NCI-H2196 treated with DMSO at 0.1 percent for 48 hours (cell line): ENCODE data around the gene SERPINB1.
"Not testable (repeated sequence)": the region's sequence is repeated elsewhere in the genome, so short reads cannot be mapped to it uniquely, and the experiment has no call there.

Experiments
- DNase-seq: peaks from one replicate; lab custom pipeline; 2025; ENCODE audit not compliant: unreplicated experiment; lab: John Stamatoyannopoulos, UW

The SERPINB1 gene

GRCh38 chr6:2818593-2818992, 23.1 kb downstream of the SERPINB1 start:
- DNase-seq, result no peak

DNA sequence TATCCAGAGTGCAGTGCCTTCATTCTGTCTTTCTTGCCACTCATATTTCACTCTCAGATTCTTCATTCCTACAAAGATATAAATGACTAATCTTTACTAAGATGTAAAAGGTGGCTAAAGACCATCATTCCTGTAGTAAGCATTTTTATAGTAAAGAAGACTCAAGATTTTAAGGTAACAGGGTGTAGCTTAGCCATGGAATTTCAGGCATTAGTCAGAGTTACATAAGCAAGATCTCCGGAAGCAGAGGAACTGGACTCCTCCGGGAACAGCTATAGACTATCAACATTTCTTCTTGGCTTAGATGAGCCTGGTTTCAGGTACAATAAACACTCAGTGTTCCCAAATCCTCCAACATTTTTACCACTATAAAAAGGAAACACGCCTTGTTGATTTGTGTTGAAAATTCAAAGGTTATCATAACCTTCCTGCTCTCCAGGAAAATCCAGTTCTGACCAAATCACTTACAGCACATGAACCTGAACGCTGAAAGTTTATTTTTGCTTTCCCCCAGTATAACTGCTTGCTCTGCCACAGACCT, 23.7 kb downstream of the SERPINB1 start:
- no peak for DNase-seq

GRCh38 chr6:2816158-2816557, 25.5 kb downstream of the SERPINB1 start:
- no peak for DNase-seq

DNA sequence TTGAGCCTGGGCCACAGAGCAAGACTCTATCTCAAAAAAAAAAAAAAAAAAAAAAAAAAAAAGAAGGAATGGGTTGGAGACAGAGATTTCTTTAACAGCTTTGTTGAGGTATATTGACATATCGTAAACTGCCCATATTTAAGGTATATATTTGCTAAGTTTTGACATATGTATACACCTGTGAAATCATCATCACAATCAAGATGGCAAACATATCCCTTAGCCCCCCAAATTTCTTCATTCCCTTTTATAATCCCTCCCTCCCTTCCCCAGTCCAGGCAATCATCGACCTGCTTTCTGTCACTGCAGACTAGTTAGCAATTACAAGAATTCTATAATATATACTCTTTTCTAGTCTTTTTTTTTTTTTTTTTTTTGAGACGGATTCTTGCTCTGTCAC, 29.0 kb downstream of the SERPINB1 start:
- no peak for DNase-seq

GRCh38 chr6:2810092-2810671, 31.5 kb downstream of the SERPINB1 start:
- DNase-seq, result no peak

GRCh38 chr6:2809015-2809414, 32.6 kb downstream of the SERPINB1 start:
- no peak for DNase-seq

GRCh38 chr6:2807342-2808090, 34.1 kb downstream of the SERPINB1 start:
- DNase-seq, result no peak

- DNase-seq, result no peak
Measured at GRCh38 chr6:2806644-2807043, 35.0 kb downstream of the SERPINB1 start.

GRCh38 chr6:2805031-2805430, 36.6 kb downstream of the SERPINB1 start:
- DNase-seq, result no peak

DNA sequence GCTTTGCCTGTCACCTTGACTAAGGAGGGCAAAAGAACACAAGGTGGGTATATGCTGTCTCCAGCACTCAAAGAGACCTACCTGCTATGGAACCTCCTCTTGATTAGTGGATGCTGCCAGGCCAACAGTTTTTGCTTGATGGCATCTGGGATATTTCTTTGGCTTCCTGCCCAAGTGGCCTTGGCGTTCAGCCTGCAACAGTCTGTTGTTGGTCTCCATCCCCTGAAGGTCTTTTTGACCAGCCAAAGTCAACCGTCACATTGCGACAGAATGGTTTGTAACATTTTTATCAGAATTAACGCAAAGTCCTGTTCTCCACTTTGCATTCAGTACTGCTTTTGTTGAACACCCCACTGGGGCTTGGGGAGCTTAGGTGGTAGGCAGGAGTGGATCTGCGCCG, 37.1 kb downstream of the SERPINB1 start:
- no peak for DNase-seq

DNA sequence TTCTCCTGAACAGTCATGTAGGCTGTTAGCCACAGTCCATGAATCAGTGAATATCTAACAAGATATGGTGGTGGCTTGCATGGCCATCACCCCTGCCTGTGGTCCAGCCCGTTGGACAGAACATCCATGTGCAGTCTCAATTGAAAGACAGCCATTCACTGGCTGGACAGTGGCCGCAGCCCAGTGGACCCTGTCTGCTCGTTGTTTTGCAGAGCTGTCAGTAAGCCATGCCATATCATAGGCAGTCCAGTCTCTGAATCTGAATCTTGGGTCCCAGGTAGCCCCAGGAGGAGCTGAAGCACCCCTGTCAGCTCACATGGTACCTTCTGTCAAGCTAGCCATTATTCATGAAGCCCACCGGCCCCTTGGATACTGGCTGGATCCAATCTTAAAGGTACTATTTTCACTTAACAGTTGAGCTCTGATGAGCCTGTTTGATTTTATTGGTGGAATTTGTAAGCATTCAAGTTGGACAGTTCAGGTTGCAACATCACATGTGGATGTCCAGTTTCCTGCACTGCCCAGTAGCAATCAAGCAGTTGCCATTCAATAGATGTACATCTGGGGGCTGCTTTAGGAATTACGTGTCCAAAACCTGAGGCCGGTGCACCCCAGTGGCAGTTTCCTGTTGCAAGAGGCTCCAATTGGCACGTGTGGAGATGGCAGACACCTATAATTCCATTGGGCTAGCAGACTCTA, 37.8 kb downstream of the SERPINB1 start:
- no peak for DNase-seq

GRCh38 chr6:2802521-2803060, 39.1 kb downstream of the SERPINB1 start:
- DNase-seq, result no peak

DNA sequence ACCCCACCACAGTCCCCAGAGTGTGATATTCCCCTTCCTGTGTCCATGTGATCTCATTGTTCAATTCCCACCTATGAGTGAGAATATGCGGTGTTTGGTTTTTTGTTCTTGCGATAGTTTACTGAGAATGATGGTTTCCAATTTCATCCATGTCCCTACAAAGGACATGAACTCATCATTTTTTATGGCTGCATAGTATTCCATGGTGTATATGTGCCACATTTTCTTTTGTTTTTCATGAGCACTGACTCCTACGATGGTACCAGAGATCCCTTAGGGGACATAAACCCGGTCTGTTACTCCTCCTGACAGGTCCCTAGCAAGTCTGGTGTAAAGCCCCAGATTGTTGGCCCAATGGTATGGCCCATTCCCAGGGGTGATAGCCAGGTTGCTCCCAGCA, 40.0 kb downstream of the SERPINB1 start:
- not testable (repeated sequence) for DNase-seq

DNA sequence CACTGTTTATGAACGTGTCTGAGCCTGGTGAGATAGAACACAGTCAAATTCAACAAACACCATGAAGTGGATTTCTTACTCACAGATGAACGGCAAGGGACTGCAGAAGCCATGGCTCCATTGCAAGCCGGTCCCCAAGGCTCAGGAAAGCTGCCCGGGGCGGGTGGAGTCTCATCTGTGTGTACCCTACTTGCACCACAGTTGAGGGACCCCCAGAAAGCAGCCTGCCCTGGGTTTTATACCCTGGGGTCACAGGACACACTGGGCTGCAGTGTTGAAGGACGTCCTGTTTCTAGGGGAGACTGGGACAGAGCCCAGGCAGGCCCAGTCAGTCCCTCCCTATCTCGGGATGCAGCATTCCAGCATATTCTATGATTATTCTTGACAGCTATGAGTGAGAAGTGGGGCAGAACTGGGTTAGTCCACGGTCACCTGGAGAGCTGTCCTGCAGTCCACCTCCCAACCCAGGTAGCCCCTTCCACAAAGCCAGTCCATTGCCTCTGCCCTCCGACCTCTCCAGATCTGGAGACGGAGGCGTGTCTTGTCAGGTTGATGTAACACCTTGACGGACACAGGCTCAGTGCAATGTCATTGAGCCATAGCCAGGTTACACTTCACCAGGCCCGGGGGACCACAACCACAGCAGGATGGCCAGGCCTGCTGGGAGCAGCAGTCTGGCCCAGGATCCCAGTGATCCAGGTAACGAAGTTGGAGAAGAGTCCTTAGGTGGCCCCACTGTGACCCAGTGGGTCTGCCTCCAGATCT, 40.9 kb downstream of the SERPINB1 start:
- no peak for DNase-seq

DNA sequence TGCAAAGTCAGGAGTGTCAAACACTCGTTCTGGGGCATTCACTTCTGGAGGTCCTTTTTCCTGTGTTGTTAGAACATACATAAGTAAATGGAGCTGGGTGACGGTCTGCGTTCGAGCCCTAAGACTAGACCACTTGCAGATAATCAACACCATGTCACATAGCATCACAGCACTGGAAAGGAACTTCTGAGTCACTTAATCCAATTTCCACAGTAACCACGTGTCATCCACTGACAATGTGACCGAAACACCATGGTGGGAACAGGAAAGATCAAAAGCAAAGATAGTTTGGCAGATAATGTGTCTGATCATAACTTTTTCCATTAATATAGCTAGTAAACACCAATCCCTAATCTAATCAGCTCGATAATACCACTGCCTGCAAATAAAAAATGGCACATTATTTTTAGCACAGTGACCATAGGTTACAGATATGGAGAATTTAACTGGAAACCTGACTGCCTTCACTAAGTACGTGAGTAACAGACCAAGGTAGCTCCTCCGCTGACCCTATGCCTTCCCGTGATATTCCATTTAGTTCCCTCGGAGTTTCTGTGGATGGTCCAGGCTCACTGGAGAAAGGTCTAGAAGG, 41.6 kb downstream of the SERPINB1 start:
- DNase-seq, result no peak

DNA sequence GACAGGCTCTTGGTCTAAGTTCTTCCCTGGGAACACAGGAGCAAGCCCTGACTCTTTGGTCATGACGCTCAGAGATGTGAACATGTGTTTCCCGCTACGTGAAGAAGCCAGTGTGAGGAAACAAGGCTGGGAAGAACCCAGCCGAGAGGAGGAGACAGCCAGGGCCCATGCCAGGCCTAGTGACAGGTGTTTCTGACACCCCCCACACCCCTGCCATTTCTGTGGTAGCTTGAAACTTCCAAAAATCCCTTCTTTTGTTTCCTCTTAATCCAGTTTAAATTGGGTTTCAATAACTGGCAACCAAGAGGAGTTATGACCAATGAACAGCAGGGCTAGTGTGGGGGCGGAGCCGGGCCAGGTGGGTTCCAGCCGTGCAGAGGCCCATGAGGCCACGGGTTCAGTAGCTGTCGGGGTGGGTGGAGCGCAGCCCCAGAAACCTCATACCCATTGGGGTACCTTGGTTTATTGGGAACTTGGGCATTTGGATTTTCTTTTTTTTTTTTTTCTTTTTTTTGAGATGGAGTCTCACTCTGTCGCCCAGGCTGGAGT, 43.0 kb downstream of the SERPINB1 start:
- no peak for DNase-seq

- no peak for DNase-seq
Measured at GRCh38 chr6:2797564-2798031, 44.1 kb downstream of the SERPINB1 start.

DNA sequence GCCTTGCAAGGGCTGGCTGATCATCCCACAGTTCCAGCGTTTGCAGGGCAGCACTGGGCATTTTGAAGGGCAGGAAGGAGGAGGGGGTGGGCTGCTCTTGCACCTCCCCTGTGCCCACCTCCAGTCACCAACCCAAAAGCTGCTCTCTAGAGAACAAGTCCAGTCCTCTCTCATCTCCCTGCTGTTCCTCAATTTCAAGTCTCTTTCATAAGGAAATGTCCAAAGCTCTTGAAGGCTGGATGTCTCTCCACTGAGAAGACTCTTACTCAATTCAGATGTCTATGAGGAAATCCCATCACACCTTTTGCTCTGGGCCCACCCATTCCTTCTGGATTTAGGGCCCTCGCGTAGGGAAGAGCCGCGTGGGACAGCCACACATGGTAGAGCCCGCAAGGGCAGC, 44.8 kb downstream of the SERPINB1 start:
- DNase-seq, result no peak

GRCh38 chr6:2795956-2796355, 45.7 kb downstream of the SERPINB1 start:
- no peak for DNase-seq

DNA sequence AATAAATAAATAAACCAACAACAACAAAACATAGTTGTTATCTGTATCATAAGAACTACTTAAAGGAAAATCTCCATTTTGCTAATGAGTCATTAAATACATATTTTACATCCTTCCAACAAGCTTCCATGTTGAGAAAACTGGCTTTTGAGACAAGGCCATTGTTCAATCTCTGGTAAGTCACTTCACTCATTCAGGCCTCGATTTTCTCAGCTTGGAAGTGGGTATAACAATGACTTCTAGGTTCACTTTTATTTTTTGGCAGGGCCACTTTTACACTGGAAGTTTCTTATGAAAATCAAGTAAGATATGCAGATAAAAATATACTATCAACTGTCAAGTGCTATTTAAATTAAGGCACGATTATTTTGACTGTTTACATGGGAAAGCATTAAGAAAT, 46.5 kb downstream of the SERPINB1 start:
- no peak for DNase-seq
